Adrenal gland (tissue), 5 donors: ENCODE results near the gene MACF1.

Experiments
- POLR2A ChIP-seq, 2 donors: fragments of 450-650 bp; IDR thresholded peaks; one replicate each; pipeline ENCODE4 v1.6.1; 2017; ENCODE audit warnings: antibody characterized with exemption in 2 of 2, mild to moderate bottlenecking in 2 of 2, moderate library complexity in 1 of 2
- TF ChIP-seq, protein P1 (sequence below), 6 experiments: fragments of 450-650 bp in 4 of 6; fragments of 200-600 bp in 2 of 6; sonication (generic) in 1 of 6; IDR thresholded peaks; 1 replicate in 5 of 6; 2 replicates in 1 of 6; pipeline versions ENCODE4 v1.5.1 to v1.8.0; 2016 to 2021; ENCODE audit warnings: antibody characterized with exemption in 6 of 6, mild to moderate bottlenecking in 2 of 6, moderate library complexity in 1 of 6
- donor health status: DM: no; HTN: no; CAD: no.

DNA sequence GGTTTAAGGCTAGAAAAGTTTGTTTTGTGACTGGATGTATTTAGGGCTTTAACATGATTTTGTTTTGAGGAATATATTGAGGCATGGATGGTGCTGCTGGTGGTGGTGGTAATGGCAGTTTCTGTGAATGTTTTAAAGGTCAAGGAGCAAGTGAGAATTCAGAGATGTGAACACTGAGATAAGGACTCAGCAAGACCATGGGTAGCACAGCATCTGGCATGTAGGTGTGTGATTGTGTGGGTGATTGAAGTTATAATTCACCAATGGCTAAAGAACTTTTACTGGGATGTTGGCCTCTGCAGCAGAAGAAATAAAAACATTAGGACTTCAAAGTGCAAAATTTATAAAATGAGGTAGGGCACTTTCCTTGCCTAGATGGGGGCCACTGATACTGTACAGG, 65.9 kb downstream of the MACF1 start:
- TF ChIP-seq, protein P1, sequence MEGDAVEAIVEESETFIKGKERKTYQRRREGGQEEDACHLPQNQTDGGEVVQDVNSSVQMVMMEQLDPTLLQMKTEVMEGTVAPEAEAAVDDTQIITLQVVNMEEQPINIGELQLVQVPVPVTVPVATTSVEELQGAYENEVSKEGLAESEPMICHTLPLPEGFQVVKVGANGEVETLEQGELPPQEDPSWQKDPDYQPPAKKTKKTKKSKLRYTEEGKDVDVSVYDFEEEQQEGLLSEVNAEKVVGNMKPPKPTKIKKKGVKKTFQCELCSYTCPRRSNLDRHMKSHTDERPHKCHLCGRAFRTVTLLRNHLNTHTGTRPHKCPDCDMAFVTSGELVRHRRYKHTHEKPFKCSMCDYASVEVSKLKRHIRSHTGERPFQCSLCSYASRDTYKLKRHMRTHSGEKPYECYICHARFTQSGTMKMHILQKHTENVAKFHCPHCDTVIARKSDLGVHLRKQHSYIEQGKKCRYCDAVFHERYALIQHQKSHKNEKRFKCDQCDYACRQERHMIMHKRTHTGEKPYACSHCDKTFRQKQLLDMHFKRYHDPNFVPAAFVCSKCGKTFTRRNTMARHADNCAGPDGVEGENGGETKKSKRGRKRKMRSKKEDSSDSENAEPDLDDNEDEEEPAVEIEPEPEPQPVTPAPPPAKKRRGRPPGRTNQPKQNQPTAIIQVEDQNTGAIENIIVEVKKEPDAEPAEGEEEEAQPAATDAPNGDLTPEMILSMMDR (IDR thresholded peaks at IDR 0.05): no peak
- TF ChIP-seq POLR2A (IDR thresholded peaks at IDR 0.05): no peak
